Ovary (tissue), 3 donors: ENCODE data around the gene AAR2.

Experiments
- CTCF ChIP-seq, 3 donors: fragments of 450-650 bp in 2 of 3; fragments of 200-600 bp in 1 of 3; IDR thresholded peaks; one replicate each; pipeline versions ENCODE4 v1.5.1 to v1.8.0; 2016 to 2022; ENCODE audit warnings: antibody characterized with exemption in 3 of 3, mild to moderate bottlenecking in 1 of 3
- EP300 ChIP-seq: sonication (generic); formaldehyde crosslinking; IDR thresholded peaks from one replicate; pipeline ENCODE4 v1.6.1; 2017; ENCODE audit warnings: antibody characterized with exemption
- POLR2A ChIP-seq: fragments of 450-650 bp; IDR thresholded peaks from one replicate; pipeline ENCODE4 v1.6.1; 2017; ENCODE audit warnings: antibody characterized with exemption, mild to moderate bottlenecking, moderate library complexity
- donor health status: DM: no; HTN: no; CAD: no.

GRCh38 chr20:36228770-36229169 lies 7.5 kb upstream of the AAR2 start:
- TF ChIP-seq CTCF (IDR thresholded peaks at IDR 0.05) = no peak
- no peak for TF ChIP-seq POLR2A
- no peak for TF ChIP-seq EP300
